AG09319 (cell line): ENCODE data around the gene MYMK.

Experiments used
- DNase-seq: peaks from one replicate; pipeline ENCODE4 v3.0.0-alpha.2; 2010; ENCODE audit warnings: low read depth; ENCODE audit errors: extremely low read depth
- TF ChIP-seq, protein P1 (sequence below): IDR thresholded peaks from 2 replicates; pipeline ENCODE4 v1.5.1; 2011; ENCODE audit warnings: low read depth, mild to moderate bottlenecking, inconsistent platforms, low read length, moderate library complexity

Gene MYMK

DNA sequence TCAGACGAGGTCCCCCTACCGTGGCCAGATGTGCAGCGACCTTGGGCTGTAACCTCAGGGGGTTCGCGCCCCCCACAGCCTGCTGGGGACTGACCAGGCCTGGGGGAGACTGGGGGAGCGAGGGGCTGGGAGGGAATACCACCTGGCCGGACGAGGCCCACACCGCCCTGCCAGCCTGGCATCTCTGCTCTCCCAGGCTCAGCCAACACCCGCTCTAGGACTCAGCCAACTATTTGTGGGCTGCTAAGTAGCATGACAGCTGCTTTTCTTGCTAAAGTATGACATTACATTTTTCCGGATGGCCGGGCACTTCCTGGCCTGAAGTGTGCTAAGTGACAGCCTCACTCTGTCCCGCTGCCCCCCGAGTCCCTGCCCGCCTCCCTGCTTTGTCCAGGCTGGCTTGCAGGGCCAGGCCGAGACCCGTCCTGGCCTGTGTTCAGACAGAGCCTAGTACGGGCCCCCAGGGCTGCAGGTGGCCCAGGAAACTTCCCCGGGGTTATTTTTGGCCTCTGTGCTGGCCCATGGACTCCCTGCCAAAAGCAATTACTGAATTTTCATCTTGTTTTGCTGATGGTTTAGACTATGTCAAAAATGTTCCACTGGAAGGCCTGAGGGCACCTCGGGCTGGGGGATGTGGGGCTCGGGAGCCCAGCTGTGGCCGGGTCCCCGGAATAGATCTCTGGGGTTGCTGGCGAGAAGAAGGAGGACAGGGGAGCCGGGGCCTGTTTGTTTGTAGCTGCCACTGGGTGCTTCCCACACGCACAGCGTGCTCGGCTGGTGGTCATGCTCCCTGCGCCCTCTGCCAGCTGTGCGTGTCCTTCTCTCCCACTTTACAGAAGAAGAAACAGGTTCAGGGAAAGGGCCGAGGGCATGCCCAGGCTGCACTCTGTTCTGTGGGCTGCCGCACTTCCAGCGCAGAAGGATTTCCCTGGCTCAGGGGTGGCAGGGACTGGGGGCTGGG lies 32.4 kb downstream of the MYMK start:
- TF ChIP-seq, protein P1, sequence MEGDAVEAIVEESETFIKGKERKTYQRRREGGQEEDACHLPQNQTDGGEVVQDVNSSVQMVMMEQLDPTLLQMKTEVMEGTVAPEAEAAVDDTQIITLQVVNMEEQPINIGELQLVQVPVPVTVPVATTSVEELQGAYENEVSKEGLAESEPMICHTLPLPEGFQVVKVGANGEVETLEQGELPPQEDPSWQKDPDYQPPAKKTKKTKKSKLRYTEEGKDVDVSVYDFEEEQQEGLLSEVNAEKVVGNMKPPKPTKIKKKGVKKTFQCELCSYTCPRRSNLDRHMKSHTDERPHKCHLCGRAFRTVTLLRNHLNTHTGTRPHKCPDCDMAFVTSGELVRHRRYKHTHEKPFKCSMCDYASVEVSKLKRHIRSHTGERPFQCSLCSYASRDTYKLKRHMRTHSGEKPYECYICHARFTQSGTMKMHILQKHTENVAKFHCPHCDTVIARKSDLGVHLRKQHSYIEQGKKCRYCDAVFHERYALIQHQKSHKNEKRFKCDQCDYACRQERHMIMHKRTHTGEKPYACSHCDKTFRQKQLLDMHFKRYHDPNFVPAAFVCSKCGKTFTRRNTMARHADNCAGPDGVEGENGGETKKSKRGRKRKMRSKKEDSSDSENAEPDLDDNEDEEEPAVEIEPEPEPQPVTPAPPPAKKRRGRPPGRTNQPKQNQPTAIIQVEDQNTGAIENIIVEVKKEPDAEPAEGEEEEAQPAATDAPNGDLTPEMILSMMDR = no peak
- no peak for DNase-seq

DNA sequence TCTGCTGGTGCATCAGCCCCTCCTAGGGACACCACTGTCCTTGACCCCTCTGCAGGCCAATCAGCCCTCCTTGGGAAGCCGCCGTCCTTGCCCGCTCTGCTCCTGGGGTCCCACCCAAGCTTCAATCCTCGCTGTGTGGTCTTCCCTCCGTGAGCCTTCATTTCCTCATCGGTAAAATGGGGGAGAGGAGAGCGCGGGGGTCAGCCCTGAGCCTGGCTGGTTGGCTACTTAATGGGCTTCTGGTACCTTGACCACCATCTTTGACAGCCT lies 33.2 kb downstream of the MYMK start:
- no peak for DNase-seq

DNA sequence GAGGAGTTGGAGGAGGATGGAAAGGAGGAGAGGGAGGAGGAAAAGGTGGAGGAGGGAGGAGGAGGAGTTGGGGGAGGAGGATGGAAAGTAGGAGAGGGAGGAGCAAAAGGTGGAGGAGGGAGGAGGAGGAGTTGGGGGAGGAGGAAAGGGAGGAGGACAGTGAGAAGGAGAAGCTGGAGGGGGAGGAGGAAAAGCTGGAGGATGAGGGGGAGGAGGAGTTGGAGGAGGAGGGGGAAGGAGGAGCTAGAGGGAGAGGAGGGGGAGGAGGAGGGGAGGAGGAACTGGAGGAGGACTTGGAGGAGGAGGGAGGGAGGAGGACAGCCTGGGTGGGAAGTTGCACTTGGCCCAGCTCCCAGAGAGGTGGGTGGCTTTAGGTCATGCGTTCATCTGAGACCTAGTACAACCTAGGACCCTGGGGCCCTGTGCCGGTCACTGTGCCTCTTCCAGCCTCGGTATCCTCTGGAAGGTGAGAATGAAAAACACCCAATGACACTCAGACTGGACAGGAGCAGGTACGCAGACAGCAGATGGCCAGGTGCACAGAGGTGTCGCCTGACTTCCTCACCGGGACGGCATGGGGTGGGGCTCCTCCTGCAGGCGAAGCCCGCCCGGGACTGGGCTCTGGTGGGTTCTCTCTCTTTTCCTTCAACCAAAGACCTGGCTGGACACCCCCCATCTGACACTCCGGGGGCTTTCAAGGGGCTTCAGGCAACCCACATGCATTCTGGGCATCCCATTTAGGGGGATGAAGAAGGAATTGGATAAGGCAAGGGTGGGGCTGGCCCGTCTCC lies 33.7 kb downstream of the MYMK start:
- DNase-seq = no peak
- TF ChIP-seq, protein P1 = no peak

More for the DNA sequence above, 33.2 kb downstream of the MYMK start:
- TF ChIP-seq, protein P1 = no peak

DNA sequence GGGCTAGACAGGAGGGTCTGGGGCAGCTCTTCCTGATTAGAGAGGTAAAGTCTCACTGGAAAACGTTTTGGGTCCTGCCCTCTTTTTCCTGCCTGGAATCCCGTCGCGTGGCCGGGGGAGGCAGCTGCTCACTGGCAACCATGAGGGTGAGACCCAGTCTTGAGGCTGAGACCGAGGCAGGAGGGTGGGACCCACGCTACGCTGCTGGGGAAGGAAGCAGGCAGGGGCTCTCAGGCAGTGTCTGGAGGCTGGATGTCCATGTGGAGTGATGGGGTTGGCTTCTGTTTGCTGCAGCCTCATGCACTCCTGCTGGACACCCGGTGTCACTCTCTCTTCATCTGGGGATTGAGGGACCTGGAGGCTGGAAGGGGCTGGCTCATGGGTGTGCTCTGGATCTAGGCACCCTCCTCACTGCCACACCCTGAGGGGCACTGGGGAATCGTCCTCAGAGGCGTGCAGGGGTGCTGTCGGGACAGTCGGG lies 34.5 kb downstream of the MYMK start:
- TF ChIP-seq, protein P1 = no peak
- no peak for DNase-seq

DNA sequence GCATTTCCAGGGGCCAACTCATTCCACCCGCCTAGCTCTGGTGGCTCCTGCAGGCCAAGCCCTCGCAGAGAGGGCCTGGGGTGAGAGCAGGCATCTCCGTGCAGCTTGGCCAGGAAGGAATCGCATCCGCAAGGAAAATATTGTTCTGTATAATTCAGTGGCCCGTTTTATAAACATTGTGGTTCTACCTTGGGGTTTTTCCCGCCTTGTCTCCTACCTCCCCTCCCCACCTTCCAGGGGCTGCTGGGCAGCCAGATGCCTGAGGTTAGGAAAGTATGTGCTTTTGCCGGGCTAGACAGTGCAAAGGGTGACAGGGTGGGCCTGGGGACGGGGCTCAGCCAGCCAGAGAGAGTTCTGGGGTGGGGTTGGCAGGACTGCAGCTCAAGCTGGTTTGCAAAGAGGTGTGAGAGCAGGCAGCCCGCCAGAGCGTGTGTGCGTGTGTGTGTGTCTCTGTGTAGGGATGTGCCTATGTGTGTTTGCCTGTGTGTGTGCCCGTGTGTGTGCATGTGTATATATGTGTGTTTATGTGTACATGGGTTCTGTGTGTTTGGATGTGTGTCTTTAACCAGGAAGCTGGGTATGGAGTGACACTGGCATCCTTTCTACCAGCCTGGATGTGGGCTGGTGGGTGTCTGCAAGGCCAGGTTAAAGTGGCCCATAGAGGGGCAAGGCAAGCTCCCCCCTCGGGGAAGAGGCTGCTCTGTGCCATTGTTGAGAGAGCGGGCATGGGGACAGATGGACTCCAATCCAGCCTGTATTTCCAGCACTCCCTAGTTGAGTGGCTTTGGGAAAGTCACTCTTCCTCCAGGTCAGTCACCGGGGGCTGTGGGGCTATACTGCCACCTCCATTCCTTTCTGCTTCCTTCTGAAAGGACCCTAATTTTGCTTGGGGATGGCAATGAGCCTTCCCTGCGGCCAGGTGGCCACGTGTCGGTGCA lies 35.2 kb downstream of the MYMK start:
- no peak for DNase-seq
- TF ChIP-seq, protein P1 = no peak

DNA sequence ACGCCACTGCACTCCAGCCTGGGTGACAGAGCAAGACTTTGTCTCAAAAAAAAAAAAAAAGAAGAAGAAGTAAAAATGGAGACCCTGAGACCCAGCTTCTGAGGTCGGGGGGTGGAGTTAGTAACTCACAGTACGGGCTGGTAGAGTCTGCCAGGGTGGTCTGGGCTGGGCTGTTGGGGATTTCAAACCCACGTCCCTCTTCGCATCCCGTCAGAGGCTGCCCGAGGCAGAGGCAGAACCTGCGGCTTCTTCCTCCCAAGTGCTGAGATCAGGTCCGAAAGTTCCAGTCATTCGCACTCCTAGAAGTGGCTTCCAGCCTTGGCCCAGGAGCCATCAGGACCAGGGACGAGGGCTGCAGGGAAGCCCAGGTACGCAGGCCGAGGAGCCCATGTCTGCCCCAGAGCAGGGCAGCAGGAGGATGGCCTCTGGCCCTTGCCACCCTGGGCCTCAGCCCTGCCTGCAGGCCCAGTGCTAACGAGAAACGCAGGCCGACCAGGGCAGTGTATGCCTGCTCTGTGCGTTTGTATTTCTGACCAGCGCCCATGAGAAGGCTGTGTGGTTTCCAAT lies 36.0 kb downstream of the MYMK start:
- no peak for DNase-seq
- TF ChIP-seq, protein P1 = no peak
